GM13976 (cell line): ENCODE results near the gene PLPPR5.

Experiments
- DNase-seq: peaks from one replicate; pipeline ENCODE4 v3.0.0; 2012; ENCODE audit warnings: low spot score
- CTCF ChIP-seq: IDR thresholded peaks from 2 replicates; pipeline ENCODE4 v1.5.1; 2012; ENCODE audit warnings: borderline replicate concordance, mild to moderate bottlenecking; ENCODE audit not compliant: insufficient read depth; ENCODE audit errors: extremely low read depth, missing control alignments, control extremely low read depth
- in situ Hi-C: fragments of 300-500 bp; cut with MboI; formaldehyde crosslinking; loops from one replicate; pipeline ENCODE4 v1.12.0; 2022; ENCODE audit warnings: low sequenced_read_pairs, mixed read lengths, inconsistent platforms; ENCODE audit not compliant: unreplicated experiment

Gene PLPPR5

GRCh38 chr1:99007366-99007765 lies 2.7 kb upstream of the PLPPR5 start:
- no peak for DNase-seq
- in situ Hi-C loops = no loop called here
- TF ChIP-seq CTCF = no peak

- in situ Hi-C loops = no loop called here
- TF ChIP-seq CTCF = no peak
- DNase-seq = no peak
These were observed 879 bp upstream of the PLPPR5 start for GRCh38 chr1:99005537-99005942.

GRCh38 chr1:99004254-99004860 lies 304 bp downstream of the PLPPR5 start:
- no peak for TF ChIP-seq CTCF
- in situ Hi-C loops = no loop called here

GRCh38 chr1:99003581-99004253 lies 944 bp downstream of the PLPPR5 start:
- in situ Hi-C loops = no loop called here
- DNase-seq = peak; percentile 3
- no peak for TF ChIP-seq CTCF

More at GRCh38 chr1:99004254-99004860, 304 bp downstream of the PLPPR5 start:
- DNase-seq = peak; percentile 16

GRCh38 chr1:98992844-98993243 lies 11.8 kb downstream of the PLPPR5 start:
- no peak for DNase-seq
- in situ Hi-C loops = no loop called here
- TF ChIP-seq CTCF = no peak

- in situ Hi-C loops = no loop called here
- no peak for DNase-seq
These were observed 13.3 kb downstream of the PLPPR5 start for GRCh38 chr1:98991127-98992012.

More at GRCh38 chr1:98991127-98992012, 13.3 kb downstream of the PLPPR5 start:
- peak; percentile 6 for TF ChIP-seq CTCF
